HG03280 (cell line): ENCODE measurements around the gene TM9SF2.

Experiments used
- ATAC-seq: cut with Tn5 transposase; IDR thresholded peaks from one replicate; pipeline ENCODE4 v1.9.1; 2021; ENCODE audit warnings: mild to moderate bottlenecking, moderate library complexity; ENCODE audit not compliant: unreplicated experiment

The TM9SF2 gene

GRCh38 chr13:99495466-99496183 is 5.6 kb upstream of the TM9SF2 start:
- ATAC-seq: no peak

DNA sequence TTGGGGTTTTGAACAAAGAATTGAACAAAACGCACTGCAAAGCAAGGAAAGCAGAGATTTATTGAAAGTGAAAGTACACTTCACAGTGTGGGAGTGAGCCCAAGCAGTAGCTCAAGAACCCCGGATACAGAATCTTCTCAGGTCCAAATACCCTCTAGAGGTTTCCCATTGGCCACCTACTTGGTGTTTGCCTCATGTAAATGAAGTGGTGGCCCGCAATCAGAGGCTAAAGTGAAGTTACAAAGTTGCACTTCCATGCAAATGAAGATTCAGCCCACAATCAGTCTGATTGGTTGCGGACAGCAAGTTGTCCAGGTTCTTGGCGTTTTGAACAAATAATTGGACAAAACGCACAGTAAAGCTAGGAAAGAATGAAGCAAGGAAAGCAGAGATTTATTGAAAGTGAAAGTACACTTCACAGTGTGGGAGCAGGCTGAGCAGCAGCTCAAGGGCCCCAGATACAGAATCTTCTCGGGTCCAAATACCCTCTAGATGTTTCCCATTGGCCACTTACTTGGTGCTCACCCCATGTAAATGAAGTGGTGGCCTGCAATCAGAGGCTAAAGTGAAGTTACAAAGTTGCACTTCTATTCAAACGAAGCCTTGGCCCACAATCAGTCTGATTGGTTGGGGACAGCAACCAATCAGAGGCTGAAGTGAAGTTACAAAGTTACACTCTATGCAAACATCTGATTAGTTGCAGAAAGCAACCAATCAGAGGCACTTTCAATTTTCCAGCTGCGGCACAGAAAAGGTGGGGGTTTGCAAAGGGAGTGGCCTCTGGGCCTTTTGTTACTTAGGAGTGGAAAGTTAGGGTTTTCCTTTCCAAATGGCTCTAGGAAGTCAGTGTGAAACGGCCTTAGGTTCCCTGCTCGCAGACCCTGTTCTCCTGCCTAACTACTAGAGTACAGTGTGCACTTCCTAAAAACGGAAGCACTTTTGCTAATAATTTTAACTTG is 4.8 kb upstream of the TM9SF2 start:
- peak; percentile 35 for ATAC-seq

GRCh38 chr13:99498171-99499161 is 2.8 kb upstream of the TM9SF2 start:
- ATAC-seq: peak; percentile 59

DNA sequence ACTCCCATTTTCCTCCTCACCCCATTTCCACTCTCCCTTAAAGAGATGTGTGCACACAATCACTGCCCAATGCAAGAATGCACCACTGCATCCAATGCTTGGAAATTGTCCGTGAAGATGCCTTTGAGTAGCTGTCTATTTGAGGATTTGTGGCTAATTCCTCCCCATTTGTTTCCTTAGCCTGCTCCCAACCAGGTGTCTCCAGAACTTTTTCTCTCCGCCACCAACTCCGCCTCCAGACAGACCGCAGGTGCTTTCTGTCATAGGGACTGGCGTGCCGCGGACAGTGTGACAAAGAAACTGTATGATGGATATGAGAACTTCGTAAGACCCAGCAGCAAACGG is 461 bp upstream of the TM9SF2 start:
- ATAC-seq: peak; percentile 2

- ATAC-seq: no peak
Observed at GRCh38 chr13:99501848-99502301, 603 bp downstream of the TM9SF2 start.

GRCh38 chr13:99505814-99506269 is 4.6 kb downstream of the TM9SF2 start:
- no peak for ATAC-seq

- ATAC-seq: peak; percentile 62
Observed at GRCh38 chr13:99506634-99507033, 5.4 kb downstream of the TM9SF2 start.

DNA sequence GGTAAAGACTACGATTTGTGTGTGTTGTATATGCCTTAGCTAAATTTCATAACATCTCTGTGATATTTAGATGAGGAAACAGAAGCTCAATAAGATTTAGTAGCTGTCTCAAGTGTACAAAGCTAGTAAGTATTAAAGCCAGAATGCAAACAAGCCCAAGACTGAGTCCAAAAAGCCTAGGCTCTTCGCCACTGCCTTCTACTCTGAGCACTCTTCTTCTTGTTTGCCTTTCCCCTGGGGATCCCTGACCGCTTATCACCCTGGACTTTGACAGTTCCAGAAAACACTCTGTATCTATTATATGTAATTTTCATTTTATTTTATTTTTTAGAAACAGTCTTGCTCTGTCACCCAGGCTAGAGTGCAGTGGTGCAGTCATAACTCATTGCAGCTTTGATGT is 5.8 kb downstream of the TM9SF2 start:
- no peak for ATAC-seq

DNA sequence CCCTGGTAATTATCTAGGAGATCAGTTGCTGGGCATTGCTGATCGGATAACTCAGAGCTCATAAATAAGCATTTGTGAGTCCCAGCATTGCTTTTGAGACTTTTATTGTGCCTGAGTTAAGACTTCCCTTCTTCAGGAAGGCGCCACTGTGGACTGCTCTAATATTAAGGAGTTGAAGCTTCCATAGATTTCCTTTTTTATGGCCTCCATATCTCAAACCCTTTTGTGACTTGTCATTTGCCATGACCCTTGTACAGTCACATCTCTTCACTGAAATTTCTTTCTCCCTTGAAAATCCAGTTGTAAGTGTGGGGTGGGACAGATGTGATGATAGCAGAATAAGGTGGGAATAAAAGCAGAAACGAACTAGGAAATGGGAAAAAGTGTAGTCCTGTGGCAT is 6.3 kb downstream of the TM9SF2 start:
- ATAC-seq: no peak

GRCh38 chr13:99507986-99508385 is 6.7 kb downstream of the TM9SF2 start:
- ATAC-seq: no peak

DNA sequence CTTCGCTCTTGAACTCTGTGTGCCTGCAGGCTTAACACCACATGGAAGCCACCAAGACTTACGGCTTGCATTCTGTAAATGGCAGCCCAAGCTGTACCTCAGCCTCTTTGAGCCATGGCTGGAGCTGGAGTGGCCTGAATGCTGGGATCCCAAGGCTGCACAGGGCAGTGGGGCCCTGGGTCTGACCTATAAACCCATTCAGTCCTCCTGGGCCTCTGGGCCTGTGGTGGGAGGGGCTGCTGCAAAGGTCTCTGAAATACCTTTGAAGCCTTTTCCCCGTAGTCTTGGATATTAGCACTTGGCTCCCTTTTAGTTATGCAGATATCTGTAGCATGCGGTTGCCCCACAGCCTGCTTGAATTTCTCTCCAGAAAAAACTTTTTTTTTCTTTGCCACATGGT is 8.2 kb downstream of the TM9SF2 start:
- no peak for ATAC-seq

DNA sequence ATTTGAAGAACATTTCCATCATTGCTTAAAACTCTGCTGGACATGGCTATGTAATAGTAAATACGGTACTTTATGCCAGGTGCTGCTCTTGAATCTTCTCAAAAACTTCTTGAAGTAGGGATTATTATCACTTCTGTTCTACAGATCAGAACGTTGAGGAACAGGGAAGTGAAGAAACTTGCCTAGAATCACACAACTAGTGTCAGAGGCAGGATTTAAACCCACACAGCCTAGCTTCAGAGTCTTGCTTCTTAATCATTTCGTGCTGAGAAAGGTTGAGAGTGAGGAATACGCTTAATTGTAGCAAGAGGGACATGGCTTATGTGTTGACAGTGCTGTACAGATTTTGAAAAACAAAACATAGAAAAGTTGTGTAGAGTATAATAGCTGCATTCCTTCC is 13.5 kb downstream of the TM9SF2 start:
- no peak for ATAC-seq

DNA sequence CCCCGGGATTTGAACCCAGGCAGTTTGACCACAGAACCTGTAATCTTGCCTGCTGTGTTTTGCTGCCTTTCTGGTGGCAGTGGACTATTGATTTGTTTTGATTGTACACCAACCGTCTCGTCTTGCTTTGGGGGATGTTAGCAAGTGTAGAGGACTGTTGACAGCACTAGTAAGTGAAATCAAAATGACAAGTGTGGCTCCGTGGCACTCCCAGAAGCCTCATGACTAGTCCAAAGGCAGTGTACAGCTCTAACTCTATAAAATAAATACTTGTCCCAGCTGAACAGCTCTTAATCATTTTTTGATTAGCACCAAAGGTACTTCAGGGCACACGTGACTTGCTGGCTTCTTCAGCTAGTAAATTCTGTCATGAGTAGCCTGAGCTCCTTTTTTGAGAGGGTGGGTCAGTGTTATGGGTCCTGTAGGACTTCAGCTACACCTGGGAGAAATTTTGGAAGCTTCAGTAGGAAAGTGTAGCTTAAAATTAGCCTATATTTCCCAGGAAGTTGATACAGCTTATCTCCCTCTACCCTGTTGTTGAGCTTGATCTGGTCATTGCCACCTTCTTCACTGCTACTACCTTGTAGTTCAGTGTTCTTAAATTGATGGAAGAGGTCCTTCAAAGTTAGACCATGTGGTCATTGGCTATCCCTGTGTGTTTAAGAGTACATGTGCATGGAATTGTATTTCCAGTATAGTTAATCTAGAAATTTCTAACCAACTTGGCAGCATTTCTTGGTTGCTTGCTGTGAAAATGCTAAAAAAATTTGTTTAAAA is 15.1 kb downstream of the TM9SF2 start:
- no peak for ATAC-seq

GRCh38 chr13:99517577-99517976 is 16.3 kb downstream of the TM9SF2 start:
- ATAC-seq: no peak

- no peak for ATAC-seq
Observed at GRCh38 chr13:99517984-99518383, 16.7 kb downstream of the TM9SF2 start.

DNA sequence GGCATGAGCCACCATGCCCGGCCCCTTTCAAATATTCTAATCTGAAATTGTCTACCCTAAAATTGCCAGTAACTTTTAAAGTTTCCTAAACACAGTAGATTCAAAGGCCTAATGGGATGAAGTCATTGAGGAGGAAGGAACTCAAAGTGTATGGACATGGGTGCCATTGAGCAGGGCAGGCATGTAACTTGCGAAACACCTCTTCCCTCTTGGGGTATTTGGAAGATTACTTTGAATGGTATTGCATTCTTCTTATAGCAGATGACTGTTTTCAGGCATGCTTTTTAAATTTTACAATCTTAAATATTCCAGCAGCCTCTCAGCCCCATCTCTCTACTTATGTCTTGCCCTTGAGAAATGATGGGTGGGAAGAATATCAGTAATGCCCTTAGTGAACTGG is 21.0 kb downstream of the TM9SF2 start:
- no peak for ATAC-seq

- ATAC-seq: no peak
Observed at GRCh38 chr13:99523838-99524237, 22.6 kb downstream of the TM9SF2 start.

- no peak for ATAC-seq
Observed at GRCh38 chr13:99525967-99526366, 24.7 kb downstream of the TM9SF2 start.

- no peak for ATAC-seq
Observed at GRCh38 chr13:99526549-99526948, 25.3 kb downstream of the TM9SF2 start.

DNA sequence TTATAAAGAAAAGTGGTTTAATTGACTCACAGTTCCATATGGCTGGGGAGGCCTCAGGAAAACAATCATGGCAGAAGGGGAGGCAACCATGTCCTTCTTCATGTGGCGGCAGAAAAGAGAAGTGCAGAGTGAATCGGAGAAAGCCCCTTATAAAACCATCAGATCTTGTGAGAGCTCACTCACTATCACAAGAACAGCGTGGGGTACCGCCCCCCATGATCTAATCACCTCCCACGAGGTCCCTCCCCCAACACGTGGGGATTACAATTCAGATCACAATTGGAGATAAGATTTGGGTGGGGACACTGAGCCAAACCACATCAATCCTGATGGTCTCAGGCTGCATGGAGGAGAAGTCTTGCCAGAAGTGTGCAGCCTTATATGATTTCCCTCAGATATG is 26.0 kb downstream of the TM9SF2 start:
- no peak for ATAC-seq
